Fibroblast of lung (primary cell): Measurements from ENCODE around the gene GJD4.

Source experiments
- CTCF ChIP-seq, 2 donors: IDR thresholded peaks in 1 of 2; conservative IDR thresholded peaks in 1 of 2; 1 replicate in 1 of 2; 2 replicates in 1 of 2; pipeline ENCODE4 v1.5.1; 2011 to 2012; ENCODE audit warnings: low read length in 2 of 2, control low read depth in 1 of 2, inconsistent platforms in 1 of 2, low read depth in 1 of 2, mild to moderate bottlenecking in 1 of 2
- EZH2 ChIP-seq: IDR thresholded peaks from 2 replicates; pipeline ENCODE4 v1.5.1; 2012; ENCODE audit warnings: low read length, control low read depth, mild to moderate bottlenecking; ENCODE audit errors: missing control alignments

GRCh38 chr10:35576730-35577129 lies 28.4 kb upstream of the GJD4 start:
- TF ChIP-seq CTCF (conservative IDR thresholded peaks at IDR 0.05 in 1 of 2, IDR thresholded peaks at IDR 0.05 in 1 of 2; ENCODE audit: low read depth in 1 of 2, low read length in 2 of 2): no peak
- TF ChIP-seq EZH2: no peak
